ENCODE results near the gene IGSF21.
"Not testable (repeated sequence)": the region's sequence is repeated elsewhere in the genome, so short reads cannot be mapped to it uniquely, and the experiment has no call there.

Gene IGSF21

DNA sequence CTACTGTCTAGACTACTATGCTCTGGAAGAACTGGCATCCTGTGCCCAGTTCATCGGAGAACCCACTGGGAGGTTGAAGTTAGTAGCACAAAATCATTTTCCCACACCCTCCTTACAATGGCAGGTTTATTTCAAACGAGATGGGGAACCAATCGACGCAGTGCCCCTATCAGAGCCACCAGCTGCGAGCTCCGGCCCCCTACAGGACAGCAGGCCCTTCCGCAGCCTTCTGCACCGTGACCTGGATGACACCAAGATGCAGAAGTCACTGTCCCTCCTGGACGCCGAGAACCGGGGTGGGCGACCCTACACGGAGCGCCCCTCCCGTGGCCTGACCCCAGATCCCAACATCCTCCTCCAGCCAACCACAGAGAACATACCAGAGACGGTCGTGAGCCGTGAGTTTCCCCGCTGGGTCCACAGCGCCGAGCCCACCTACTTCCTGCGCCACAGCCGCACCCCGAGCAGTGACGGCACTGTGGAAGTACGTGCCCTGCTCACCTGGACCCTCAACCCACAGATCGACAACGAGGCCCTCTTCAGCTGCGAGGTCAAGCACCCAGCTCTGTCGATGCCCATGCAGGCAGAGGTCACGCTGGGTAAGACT, 257.6 kb downstream of the IGSF21 start:
- no peak for DNase-seq

DNA sequence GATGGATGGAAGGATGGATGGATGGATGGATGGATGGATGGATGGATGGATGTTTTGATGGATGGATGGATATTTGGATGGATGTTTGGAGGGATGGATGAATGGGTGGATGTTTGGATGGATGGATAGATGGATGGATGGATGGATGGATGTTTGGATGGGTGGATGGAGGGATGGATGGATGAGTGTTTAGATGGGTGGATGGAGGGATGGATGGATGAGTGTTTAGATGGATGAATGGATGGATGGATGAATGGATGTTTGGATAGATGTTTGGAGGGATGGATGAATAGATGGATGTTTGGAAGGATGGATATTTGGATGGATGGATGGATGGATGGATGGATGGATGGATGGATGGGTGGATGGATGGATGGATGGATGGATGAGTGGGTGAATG, 264.9 kb downstream of the IGSF21 start:
- not testable (repeated sequence) for DNase-seq

DNA sequence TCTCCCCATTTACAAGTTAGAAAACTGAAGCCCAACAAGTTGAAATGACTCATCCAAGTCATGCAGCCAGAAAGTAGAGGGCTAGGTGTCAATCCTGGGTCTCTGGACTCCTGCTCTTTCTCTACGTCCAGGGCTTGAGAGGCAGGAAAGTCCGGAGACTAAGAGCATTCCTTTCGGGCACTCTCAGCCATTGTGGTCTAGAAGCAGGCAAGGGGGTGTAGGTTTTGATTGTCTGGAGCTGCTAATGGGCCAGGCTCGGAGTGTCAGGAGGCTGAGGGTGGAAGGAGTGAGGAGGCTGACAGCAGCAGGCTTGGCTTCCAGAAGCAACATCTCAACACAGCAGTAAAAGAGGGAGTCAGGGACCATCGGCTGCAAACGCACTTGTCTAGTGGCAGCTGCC, 265.6 kb downstream of the IGSF21 start:
- no peak for DNase-seq

DNA sequence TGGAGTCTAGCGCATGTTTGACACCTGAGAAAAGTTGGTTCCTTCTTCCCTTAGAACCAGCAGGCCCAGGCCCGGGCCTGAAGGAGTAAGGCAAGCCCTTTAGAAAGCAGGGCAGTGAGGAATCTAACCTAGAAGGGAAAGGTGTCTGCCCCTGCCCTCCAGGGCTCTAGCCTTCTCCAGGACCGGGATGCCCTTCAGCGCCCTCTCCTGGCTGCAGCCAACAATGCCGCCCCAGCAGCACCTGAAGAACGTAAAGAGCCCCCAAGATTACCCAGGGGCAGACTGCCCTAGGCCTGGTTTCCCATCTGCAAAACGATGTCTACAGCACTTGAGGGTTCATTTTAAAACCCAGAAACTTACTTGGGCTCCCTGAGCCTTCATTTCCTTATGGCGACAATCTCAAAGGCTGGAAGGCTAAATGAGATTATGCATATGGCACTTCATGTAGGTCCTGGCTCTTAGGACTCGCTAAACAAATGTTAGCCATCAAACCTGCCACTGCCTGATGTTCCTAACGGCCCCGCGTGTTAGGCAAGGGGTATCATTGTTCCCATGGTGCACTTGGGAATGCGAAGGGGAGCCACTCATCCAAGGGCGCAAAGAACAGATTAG, 266.4 kb downstream of the IGSF21 start:
- DNase-seq: no peak

DNA sequence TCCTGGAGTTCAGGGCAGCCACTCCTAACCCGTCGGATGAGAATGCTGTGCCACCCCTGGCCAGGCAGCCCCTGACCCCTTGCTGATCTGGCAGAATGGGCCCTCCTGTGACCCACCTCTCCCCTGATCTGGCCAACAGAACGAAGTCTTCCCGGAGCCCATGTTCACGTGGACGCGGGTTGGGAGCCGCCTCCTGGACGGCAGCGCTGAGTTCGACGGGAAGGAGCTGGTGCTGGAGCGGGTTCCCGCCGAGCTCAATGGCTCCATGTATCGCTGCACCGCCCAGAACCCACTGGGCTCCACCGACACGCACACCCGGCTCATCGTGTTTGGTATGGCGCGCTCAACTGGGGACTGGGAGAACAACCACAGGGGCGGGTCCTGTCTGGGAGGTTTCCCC, 269.1 kb downstream of the IGSF21 start:
- no peak for DNase-seq

DNA sequence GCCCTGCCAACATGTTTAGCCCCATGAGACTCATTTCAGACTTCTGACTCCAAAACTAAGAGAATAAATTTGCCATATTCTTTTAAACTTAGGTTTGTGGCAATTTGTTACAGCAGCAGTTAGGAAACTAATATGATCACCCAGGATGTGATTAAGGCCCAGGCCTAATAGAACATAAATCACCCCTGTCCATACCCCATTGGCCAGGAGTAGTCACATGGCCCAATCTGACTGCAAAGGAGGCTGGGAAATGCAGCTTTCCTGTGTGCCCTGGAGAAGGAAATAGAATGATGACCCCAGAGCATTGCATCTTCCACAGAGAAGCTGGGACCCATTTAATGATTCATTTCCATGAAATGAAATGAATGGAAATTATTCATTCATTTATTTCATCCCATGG, 272.7 kb downstream of the IGSF21 start:
- no peak for DNase-seq

DNA sequence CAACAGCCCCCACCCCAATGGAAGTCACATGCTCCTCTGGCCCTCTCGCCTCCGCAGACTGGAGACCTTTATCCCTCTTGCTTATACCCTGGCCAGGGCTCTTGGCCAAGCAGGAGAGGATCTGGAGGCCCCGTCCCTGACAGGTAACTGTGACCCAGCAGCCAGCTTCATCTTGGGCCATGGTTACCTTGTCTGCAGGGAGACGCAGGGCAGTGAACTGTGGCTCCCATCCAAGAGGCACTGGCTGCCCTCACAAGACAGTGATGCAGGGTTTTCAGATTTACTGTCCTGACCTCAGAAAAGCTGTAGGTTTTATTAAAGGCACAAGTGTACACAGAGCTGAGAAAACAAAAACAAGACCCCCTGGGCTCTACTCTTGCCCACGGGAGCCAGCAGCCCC, 276.5 kb downstream of the IGSF21 start:
- no peak for DNase-seq

DNA sequence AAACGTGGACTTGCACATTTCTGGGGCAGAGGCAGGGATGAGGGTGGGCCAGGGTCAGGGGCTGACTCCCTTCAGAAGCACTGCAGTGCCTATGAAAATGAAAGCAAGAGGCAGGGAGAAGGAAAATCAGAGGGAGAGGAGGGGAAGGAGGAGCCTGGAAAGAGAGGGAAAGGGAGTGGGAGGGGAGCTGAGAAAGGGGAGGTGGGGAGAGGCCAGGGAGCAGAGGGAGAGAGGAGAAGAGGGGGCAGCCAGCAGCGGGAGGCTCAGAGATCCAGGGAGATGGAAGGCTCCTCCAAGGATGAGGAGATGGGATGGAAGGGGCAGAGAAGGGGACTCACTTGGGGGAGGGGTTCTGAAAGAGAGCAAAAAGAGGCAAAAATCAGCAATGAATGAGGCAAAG, 276.9 kb downstream of the IGSF21 start:
- DNase-seq: no peak

DNA sequence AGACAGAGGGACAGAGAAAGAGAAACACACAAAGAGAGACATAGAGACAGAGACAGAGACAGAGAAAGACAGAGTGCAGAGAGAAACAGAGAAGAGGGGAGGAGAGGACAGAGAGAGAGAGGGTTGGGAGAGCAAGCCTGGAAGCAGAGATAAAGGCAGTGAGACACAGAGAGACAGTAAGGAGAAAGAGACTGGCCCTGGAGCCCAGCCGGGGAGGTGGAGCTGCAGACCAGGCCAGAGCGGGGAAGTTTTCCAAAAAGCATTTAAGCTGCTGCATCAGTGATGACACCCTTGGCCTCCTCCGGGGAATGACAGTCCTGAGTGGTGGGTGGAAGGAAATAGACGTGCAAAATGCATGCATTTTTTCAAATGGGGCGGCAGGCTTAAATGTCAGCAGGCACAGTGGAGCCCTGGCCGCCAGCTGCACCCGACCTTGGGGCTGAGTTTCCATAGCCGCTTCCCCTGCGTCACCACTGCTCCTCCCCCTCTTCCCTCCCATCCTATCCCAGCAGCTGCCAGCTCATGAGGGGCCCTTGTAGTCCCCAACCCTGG, 277.7 kb downstream of the IGSF21 start:
- peak; percentile 0 for DNase-seq

DNA sequence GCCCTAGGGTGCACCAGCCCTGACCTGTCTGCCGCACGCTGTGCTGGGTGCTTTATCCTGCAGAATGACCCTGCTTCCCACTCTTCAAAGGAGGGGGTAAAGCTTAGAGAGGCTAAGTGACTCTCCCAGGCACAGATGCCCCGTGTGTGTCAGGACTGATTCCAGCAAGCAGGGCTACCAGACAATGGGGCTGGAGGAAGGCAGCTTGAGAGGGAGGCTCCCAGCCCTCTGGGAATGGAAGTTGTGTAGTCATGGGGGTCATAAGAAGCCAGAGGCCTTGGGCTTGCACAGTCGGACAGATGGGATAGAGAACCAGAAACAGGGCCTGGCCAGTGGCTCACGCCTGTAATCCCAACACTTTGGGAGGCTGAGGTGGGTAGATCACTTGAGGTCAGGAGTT, 279.0 kb downstream of the IGSF21 start:
- no peak for DNase-seq

DNA sequence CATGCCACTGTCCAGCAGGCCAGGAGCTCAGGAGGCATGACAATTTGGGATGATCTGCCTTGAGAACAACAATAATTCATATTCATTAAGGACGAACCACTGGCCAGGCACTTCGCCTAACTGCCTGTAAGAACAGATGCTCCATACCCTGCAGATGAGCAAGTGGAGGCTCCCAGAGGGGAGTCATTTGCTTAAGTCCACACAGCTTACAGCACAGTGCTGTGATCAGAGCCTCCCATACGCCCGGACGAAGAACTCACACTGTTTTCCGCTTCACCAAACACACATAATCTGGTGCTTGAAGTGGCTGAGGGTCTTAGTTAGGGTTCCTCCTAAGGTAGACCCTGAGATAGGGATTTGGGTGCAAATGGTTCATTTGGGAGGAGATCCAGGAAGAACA, 279.7 kb downstream of the IGSF21 start:
- no peak for DNase-seq

DNA sequence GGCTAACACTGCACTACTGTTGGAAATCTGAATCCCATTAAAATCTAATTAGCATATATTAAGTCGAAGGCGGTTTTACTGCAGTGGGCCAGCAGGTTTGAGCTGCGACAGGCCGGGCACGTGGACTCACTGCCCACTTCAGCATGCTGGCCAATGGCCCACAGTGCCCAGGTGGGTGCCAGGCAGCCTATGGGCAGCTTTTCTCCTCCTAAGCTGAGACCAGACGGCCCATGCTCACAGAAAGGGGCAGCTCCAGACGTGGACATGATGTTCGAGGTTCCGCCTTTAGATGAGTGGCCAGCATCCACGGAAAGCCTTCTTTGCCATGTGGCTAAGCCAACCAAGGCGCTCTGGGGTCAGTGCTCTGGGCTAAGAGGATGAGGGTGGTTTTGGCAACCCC, 283.4 kb downstream of the IGSF21 start:
- no peak for DNase-seq

DNA sequence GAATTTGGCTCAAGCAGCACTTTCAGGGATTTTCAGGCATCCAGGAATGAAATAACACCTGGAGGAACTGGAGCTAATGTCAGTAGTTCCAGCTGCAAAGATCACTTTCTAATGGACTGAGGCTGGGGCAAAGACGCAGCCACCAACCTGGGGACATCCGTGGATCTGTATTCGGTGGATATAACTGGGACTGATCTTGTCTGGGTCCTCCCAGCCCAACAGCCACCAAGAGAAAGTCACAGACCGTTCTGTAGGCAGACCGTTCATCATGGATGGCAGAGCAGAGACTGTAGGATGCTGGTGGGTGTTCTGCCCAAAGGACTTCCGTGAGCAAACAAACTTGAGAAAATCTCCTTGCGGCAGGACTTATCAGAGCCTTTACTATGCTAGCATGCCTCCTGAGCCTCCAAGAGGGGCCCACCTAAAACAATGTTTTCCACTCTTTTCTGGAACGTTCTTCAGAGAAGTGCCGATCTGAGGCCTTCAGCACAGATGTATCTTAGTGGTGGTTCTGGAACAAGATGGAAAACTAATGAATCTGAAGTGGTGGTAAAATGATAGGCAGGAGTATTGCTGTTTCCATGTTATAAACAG, 287.1 kb downstream of the IGSF21 start:
- DNase-seq: no peak

DNA sequence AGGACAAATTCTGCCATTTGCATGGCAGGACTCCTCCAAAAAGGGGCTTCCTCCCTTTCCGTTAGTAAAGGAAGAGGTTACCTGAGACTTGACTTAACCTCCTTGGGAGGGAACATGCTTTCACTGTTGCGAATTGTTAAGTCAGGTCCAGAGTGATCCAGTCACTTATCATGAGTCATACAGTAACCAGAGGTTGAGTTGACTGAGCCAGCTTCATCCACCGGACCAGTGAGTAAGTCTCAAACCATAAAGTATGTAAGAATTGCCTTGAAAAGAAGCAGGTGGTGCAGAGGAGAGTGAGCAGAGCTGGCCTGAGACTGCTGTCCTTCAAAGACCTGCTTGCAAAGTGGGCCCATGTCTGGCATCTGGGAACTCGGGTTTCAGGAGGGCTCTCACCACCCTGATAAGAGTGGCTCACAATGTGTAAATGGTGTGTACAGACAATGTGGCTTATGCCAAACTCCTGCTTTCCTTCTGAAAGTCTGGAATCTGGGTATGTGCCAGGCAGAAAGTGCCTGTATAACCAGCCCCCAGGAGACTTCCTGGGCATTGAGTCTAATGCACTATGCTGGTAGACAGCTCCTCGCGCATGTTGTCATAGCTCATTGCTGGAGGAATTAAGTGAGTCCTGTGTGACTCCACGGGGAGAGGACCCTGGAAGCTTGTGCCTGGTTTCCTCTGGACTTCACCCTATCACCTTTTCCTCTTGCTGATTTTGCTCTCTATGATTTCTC, 288.8 kb downstream of the IGSF21 start:
- DNase-seq: no peak

DNA sequence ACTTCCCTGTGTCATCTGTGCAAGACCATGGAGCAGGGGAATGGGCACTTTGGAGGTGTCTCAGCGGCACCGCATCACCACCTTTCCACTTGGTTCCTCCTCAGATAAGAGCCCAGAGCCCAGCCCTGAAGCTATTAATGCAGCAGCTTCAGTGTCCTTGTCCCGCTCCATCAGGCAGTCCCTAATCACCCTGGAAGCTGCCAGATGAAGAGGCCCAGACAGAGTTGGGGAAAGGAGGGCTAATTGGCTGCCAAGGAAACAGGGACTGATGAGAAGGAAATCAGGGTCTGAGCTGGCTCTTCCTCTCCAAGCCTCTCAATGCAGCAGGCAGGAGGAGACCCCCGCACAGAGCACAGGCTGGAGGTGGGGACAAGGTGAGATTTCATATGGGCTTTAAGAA, 290.0 kb downstream of the IGSF21 start:
- no peak for DNase-seq

DNA sequence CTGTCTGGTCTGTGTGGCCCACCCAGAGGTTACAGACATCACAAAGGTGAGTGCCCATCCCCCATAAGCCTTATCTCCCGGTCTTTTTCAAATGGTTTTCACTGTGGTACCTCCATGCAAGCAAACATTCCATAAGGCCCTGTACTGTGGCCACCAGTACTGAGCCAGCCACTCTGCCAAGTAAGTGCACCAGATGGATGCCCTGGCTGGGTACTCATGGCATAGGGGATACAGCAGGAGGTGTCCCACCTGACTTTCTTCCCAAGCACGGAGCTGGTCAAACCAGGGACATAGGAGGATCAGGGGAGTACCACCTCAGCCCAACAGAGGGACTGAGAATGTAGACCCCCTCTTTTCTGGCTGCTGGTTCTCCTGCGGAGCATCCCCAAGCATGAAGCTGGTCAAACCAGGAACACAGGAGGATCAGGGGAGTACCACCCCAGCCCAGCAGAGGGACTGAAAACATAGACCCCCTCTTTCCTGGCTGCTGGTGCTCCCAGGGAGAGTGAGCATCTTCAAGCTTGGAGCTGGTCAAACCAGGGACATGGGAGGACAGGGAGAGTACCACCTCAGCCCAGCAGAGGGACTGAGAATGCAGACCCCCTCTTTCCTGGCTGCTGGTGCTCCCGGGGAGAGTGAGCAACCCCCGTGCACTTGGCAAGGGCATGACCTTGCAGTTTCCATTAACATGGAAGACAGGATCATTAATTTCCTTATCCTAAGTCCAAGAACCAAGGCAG, 291.4 kb downstream of the IGSF21 start:
- no peak for DNase-seq

DNA sequence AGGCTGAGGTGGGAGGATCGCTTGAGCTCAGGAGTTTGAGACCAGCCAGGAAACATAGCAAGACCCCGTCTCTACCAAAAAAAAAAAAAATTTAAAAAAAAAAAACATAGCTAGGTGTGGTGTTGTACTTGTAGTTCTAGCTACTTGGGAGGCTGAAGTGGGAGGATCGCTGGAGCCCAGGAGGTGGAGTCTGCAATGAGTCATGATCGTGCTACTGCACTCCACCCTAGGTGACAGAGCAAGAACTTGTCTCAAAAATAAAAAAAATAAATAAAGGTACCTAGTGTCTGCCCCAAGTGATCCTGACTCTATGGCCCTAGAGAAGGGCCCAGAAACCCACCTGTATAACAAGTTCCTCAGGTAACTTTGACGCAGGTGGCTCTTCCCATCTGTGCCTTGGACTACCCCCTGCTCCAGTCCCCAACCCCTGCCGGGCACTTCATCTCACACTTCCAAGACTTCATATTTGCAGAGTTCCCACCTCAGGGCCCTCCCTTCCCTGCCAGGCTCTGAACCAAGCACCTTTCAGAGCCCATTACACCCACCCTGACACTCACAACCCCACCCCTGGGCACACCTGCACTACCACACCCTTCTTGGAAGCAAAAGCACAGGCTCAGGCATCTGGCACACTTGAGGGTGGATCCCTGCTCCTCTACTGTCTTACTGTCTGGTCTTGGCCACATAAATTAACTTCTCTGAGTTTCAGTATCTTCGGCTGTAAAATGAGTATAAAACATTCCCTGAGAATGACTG, 292.9 kb downstream of the IGSF21 start:
- DNase-seq: no peak

DNA sequence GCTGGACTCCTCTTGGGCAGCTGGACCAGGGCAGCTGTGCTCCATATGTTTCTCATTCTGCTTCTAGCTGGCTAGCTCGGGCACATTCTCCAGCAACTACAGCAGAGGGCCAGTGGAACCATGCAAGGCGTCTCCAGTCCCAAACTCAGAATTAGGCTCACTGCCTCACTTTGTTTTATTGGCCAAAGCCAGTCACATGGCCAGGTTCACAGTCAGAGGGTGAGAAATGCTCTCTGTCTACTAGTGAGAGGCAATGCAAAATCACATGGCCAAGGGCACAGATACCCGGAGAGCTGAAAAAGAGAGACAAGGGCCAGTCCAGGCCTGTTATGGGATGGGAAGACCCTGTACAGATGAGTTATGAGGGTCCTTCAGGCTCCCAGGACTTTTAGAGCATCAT, 294.3 kb downstream of the IGSF21 start:
- DNase-seq: no peak

DNA sequence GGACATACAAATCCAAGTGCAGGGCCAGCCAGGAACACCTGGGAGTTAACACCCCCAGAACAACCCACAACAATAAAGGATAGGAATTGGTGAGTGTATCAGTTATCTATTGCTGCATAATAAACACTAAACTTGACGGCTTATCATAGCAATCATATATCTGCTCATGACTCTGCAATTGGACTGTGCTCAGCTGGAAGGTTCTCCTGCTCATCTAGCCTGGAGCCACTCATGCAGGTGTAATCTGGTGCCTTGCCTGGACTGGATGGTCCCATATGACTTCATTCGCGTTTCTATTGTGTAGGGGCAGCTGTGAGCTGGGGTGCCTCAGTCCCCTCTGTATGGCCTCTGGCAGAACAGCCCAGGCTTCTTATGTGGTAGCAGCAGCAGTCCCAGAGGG, 296.9 kb downstream of the IGSF21 start:
- DNase-seq: no peak

DNA sequence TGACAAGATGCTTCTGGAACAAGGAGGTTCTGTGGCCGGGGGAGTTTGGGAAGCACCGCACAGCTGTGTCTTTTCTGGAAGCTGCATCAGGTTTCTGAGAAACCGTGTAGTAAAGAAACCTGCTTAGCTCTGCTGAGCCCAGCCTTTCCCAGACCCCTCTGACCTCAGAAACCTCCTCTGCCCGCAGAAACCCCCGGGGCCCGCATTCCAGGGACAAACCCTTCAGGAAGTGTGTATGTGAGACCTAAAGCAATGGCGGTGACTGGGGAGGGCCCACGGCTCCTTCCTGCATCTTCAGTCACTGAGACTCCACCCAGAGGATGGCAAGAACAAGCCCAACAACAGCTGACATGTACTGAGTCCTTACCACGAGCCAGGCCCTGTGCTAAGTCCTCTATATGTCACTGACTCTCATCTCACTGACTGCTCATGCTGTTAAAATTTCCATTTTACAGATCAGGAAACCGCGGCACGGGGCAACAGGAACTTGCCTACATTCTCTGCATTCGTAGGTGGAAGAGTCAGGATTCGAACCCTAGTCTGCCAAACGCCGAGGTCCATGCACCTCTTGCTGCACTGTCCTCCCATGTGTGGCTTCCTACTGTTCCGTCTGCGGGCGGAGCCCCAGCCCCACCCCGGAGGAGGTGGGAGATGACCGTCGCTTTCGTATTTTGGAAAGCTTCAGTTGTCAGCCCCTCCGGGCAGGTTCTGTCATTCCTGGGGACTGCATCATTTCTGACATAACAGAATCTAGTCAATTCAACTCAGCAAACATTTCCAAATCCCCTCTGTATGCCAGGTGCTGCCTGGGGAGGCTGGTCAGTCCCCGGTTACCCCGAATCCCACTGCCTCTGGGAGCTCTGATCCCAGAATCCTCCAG, 299.8 kb downstream of the IGSF21 start:
- no peak for DNase-seq
